GM21723 (cell line): ENCODE measurements around the gene SFRP5.

ENCODE experiments used
- ATAC-seq: cut with Tn5 transposase; IDR thresholded peaks from one replicate; pipeline ENCODE4 v1.9.1; 2021; ENCODE audit warnings: mild to moderate bottlenecking, moderate library complexity; ENCODE audit not compliant: unreplicated experiment

The SFRP5 gene

DNA sequence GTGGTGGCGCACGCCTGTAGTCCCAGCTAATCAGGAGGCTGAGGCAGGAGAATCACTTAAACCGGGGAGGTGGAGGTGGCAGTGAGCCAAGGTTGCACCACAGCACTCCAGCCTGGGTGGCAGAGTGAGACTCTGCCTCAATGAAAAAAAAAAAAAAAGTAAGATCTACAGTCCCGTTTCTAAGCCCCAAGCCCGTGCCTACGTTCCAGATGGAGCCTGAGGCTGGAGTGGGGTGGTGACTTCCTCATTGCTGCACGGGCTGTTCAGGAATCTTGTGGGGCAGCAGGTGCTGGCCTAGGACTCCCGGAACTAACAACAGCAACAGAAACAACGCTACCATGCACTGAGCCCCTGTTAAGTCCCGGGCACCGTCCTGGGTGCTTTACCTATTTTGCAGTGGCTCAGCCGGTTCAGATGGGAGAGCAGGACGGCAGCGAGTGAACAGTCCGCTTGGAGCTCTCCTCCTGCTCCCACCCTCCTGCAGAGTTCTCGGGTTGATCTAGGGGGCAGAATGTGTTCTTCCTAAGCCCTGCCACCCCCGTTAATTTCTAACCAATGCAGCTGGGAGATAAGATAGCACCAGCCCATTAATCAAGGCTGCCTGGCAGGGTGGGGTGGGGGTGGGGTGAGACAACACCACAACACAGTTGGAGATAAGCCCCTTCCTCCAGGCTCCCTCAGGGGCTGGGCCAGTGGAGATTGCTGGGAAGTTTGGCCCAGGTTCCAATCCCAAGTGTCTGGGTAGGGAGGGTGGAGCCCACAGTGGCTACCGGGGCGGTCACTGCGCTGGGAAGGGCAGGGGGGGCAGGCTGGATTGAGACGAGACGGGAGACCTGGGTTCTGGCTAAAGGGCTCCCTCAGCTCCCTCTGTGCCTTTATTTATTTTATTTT lies 17.0 kb upstream of the SFRP5 start:
- ATAC-seq = no peak

DNA sequence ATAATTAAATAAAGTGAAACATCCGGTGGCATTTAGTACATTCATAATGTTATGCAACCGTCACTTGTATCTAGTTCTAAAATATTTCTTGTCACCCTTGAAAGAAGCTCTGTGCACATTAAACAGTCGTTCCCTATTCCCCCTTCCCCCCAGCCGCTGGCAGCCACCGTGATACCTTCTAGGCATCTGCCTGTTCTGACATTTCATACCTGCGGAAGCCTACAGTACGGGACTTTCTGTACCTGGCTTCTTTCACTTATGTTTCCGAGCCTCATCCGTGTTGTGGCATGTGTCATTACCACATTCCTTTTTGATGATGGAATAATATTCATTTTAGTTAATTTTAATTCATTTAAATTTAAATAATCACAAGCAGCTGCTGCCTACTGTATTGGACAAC lies 13.9 kb upstream of the SFRP5 start:
- no peak for ATAC-seq

DNA sequence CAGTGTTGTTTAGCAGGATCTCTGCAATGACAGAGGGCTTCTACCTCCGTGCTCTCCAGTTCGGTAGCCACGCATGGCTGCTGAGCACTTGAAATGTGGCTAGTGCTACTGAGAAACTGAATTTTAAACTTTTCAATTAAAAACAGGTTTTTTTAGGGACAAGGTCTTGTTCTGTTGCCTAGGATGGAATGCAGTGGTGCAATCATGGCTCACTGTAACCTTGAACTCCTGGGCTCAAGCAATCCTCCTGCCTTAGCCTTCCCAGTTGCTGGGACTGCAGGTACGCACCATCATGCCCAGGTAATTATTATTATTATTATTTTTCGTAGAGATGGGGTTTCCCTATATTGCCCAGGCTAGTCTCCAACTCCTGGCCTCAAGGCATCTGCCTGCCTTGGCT lies 13.4 kb upstream of the SFRP5 start:
- ATAC-seq = no peak

GRCh38 chr10:97784200-97784810 lies 12.5 kb upstream of the SFRP5 start:
- no peak for ATAC-seq

DNA sequence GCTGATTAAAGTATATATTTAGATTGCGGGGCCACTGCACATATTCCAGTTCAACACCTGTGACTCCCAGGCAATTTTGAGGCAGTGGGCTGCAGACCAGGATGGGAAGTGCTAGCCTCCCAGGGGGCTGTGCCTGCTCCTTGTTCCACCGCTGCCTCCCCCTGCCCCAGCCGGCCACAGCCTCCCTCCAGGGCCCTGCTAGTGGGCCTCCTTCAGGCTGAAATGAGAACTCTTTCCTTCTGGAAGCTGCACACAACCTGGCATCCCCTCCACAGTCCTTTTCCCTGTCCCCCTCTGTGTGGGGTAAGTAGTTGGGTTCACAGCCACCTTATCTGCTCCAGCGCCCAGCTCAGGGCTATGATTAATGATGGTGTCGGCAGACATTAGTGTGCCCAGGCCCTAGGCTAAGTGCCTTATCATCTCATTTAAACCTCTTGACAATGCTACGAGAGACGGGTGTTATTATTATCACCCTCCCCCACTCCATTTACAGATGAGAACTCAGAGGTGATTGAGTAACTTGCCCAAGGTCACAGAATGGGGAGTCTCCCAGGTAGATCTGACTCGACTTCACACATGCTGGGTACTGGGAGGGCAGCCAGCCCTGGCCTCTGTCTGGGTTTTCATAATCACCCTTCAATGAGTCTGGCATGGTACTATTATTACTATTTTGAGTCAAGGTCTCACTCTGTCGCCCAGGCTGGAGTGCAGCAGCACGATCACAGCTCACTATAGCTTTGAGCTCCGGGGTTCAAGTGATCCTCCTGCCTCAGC lies 10.8 kb upstream of the SFRP5 start:
- no peak for ATAC-seq

DNA sequence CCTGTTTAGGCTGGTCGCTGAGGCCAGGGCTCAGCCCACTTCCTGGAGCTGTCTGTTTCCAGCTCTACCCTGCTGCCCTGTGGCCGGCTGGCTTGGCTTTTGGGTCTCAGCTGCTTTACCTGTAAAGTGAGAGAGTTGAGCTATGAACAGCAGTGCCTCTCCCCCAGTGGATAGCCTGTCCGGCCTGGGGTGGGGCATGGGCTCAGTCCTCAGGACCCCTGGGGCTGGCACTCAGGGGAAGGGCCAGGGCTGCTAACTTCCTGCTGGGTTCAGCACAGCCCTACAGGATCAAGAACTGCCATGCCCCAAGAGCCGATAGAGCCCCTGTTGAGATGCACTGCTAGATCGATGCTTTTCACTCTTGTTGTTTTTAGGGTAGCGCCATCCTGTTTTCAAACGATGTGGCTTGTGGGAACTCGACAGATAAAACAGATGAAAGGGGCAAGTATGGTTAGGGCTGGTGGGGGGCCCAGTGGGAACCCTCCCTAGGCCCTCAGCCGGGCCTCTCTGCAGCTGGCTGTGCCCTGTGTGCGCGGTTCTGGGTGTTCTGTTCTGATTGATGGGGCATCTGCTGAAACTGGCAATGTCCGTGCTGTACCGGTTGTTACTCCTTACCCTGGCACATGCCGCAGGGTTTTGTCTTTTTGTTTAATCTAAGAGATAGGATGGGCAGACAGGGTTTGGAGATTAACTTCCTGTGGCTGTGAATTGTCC lies 10.0 kb upstream of the SFRP5 start:
- ATAC-seq = no peak

DNA sequence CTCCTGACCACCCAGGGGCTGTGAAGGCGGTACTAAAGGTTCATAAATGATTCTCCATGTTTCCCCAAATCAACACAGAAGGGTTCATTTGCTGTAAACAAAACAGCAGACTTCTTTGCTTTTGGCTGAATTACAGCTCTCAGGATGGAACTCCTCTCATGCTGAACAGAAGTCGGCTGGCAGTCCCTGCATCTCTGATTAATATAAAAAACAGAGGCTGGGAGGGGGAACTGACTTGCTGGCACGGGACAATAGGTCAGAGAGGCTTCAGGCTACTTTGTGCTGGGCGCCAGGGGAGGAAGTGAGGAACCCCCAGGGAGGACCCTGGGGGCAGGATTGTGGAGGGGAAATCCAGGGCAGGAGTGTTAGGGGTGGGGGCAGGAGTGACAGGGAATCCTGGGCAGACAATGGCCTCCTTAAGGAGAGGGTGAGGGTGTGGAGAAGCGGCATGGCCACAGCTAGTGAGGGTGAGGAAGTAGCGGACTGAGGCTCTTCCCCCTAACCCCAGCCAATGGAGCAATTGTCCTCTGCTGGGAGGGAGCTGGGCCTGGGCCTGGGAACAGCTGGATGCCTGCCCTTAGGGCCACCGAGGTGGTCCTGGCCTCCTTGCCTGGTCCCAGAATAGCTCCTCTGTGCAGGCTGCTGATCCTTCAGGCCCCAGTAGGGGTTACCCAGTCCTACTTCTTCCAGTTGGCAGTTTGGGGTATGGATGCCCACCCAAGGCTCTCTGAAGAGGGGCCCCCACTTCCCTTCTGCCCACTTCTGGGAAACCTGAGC lies 9.2 kb upstream of the SFRP5 start:
- ATAC-seq = no peak

DNA sequence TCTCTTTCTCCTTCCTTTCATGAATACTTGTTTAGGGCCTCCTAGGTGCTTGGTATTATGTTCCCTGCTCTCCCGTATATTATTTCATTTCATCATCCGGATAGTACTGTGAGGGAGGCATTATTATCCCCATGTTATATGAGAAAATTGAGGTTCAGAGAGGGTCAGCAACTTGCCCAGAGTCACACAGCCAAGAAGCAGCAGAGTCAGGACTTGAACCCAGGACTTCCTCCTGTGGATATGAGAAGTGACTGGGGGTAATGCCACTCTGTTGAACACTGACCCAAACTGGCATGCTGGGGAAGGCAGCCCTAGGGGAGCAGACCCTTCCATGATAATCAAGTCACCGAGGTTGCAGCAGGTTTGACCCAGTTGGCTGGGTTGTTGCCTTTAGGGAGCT lies 8.2 kb upstream of the SFRP5 start:
- no peak for ATAC-seq

DNA sequence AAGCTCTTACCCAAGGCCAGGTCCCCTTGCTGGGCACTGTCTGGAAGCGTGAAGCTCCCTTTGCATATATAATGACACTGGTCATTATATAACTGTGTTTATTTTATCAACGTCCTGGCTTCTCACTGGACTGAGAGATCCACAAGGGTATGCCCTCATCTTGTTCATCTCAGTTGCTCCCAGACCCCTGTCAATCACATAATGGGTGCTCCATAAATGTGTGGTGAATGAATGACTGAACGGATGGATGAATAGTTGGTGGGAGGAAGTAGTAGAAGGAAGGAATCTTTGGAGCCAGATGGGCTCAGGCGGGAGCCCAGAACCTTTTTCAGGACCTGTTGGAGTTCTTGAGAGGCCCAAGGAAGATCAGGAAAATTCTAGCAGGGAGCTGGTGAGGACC lies 7.7 kb upstream of the SFRP5 start:
- no peak for ATAC-seq

DNA sequence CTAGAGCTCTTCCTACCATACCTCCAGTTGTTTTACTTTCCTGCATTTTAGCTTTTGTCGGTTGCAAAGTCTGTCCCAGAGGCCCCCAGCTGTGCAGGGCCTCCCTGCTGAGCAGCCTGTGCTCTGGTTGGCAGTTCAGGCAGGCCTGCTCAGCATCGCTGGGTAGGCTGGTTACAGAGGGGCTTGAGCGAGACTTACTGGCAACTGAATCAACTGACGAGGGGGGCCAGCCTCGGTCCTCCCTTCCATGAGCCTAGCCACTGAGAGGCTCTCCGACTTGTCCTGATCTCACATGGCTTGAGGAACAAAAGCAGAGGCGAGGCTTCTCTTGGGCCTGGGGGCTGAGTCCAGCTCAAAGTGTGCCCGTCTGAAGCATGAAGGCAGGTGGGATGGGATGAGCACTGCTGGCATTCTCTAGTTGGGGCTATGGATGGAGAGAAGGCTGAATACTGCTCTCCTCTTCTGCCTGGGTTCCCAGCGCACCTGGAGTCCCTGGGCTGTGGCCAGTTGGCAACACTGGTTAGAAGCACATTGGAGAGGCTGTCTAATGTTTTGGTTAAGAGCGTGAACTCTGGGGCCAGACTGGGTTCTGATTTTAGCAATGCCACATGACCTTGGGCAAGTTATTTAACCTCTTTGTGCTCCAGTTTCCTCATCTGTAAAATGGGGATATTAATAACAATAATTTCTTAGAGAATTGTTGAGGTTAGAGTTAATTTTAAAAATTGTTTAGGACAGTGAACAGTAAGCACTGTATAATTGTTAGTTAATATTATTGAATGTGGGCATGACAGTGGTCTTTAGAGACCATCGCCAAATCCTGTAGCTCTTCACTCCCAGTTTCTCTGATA lies 6.9 kb upstream of the SFRP5 start:
- ATAC-seq = no peak

DNA sequence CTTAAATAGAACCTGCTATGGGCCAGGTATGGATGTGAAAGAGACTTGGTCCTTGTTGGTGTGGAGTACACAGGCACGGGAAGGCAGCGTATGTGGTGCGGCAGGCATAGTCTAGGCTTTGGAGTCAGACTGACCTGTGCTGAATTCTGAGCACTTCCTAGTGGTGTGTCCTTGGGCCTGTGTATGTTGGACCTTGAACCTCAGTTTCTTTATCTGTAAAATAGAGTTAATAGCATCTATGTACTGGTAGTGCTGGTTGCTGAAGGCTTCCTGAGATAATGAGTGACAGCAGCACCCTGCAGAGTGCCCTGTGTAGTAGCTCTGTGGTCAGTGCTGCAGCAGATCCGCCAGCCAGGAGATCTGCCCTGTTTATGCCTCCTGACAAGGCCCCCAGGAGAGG lies 5.3 kb upstream of the SFRP5 start:
- no peak for ATAC-seq

- ATAC-seq = no peak
These were observed 3.1 kb upstream of the SFRP5 start for GRCh38 chr10:97774811-97775294.

- ATAC-seq = no peak
These were observed 1.3 kb upstream of the SFRP5 start for GRCh38 chr10:97773096-97773495.

- ATAC-seq = no peak
These were observed 526 bp downstream of the SFRP5 start for GRCh38 chr10:97771055-97771891.

GRCh38 chr10:97770255-97770654 lies 1.5 kb downstream of the SFRP5 start:
- ATAC-seq = no peak

GRCh38 chr10:97768322-97769315 lies 3.2 kb downstream of the SFRP5 start:
- ATAC-seq = no peak
